ENCODE data around the gene UCP3.

Gene UCP3

GRCh38 chr11:74006743-74007304 is 2.1 kb downstream of the UCP3 start:
- Histone ChIP-seq H3K9me3 (no peaks in the 10 kb centered on the region), H3K27ac (no peak overlapping the region), H3K4me3 (ENCODE audit: low read depth in 1 of 2, low read length in 1 of 2) (no peak overlapping the region), H3K4me1 (ENCODE audit: control insufficient read depth in 1 of 2, insufficient read depth in 1 of 2, low read depth in 1 of 2, low read length in 1 of 2) (no peaks in the 10 kb centered on the region), H3K27me3 (no peaks in the 10 kb centered on the region), H3K36me3 (peaks cover 32% of the 10 kb centered on the region)
- no peak for TF ChIP-seq CTCF (IDR thresholded peaks at IDR 0.05)

- no peaks in the 10 kb centered on the region for H3K9me3 ChIP-seq
- H3K36me3 ChIP-seq, result peaks cover 24% of the 10 kb centered on the region
- H3K27ac ChIP-seq, result no peak overlapping the region
- TF ChIP-seq CTCF (IDR thresholded peaks at IDR 0.05), result no peak
- no peak overlapping the region for H3K4me3 ChIP-seq (ENCODE audit: low read depth in 1 of 2, low read length in 1 of 2)
- no peaks in the 10 kb centered on the region for H3K4me1 ChIP-seq (ENCODE audit: control insufficient read depth in 1 of 2, insufficient read depth in 1 of 2, low read depth in 1 of 2, low read length in 1 of 2)
- no peaks in the 10 kb centered on the region for H3K27me3 ChIP-seq
Measured at GRCh38 chr11:74005721-74006517, 3.0 kb downstream of the UCP3 start.

- no peak overlapping the region for H3K27ac ChIP-seq
- H3K9me3 ChIP-seq, result no peaks in the 10 kb centered on the region
Measured at GRCh38 chr11:74004759-74005615, 3.9 kb downstream of the UCP3 start.

GRCh38 chr11:74004046-74004695 is 4.7 kb downstream of the UCP3 start:
- Histone ChIP-seq H3K4me3 (ENCODE audit: low read depth in 1 of 2, low read length in 1 of 2) (no peak overlapping the region), H3K27ac (no peak overlapping the region), H3K36me3 (peaks cover 22% of the 10 kb centered on the region), H3K9me3 (no peaks in the 10 kb centered on the region), H3K27me3 (no peaks in the 10 kb centered on the region), H3K4me1 (ENCODE audit: control insufficient read depth in 1 of 2, insufficient read depth in 1 of 2, low read depth in 1 of 2, low read length in 1 of 2) (no peaks in the 10 kb centered on the region)
- no peak for TF ChIP-seq CTCF (IDR thresholded peaks at IDR 0.05)

More at GRCh38 chr11:74004759-74005615, 3.9 kb downstream of the UCP3 start:
- no peak overlapping the region for H3K4me3 ChIP-seq (ENCODE audit: low read depth in 1 of 2, low read length in 1 of 2)
- no peaks in the 10 kb centered on the region for H3K4me1 ChIP-seq (ENCODE audit: control insufficient read depth in 1 of 2, insufficient read depth in 1 of 2, low read depth in 1 of 2, low read length in 1 of 2)
- no peak for TF ChIP-seq CTCF (IDR thresholded peaks at IDR 0.05)
- no peaks in the 10 kb centered on the region for H3K27me3 ChIP-seq
- H3K36me3 ChIP-seq, result peaks cover 22% of the 10 kb centered on the region

GRCh38 chr11:74002832-74003231 is 6.1 kb downstream of the UCP3 start:
- TF ChIP-seq CTCF (IDR thresholded peaks at IDR 0.05), result no peak
- no peaks in the 10 kb centered on the region for H3K9me3 ChIP-seq
- no peaks in the 10 kb centered on the region for H3K27me3 ChIP-seq
- H3K27ac ChIP-seq, result no peak overlapping the region
- H3K4me1 ChIP-seq (ENCODE audit: control insufficient read depth in 1 of 2, insufficient read depth in 1 of 2, low read depth in 1 of 2, low read length in 1 of 2), result no peaks in the 10 kb centered on the region
- H3K4me3 ChIP-seq (ENCODE audit: low read depth in 1 of 2, low read length in 1 of 2), result no peak overlapping the region
- peaks cover 22% of the 10 kb centered on the region for H3K36me3 ChIP-seq

Data from neutrophil (primary cell).